NCI-H2227 (cell line): ENCODE results near the gene UTS2R.
"Not testable (repeated sequence)": the region's sequence is repeated elsewhere in the genome, so short reads cannot be mapped to it uniquely, and the experiment has no call there.

Source experiments
- DNase-seq: peaks from one replicate; lab custom pipeline; 2025; ENCODE audit not compliant: unreplicated experiment; lab: John Stamatoyannopoulos, UW

Gene UTS2R

DNA sequence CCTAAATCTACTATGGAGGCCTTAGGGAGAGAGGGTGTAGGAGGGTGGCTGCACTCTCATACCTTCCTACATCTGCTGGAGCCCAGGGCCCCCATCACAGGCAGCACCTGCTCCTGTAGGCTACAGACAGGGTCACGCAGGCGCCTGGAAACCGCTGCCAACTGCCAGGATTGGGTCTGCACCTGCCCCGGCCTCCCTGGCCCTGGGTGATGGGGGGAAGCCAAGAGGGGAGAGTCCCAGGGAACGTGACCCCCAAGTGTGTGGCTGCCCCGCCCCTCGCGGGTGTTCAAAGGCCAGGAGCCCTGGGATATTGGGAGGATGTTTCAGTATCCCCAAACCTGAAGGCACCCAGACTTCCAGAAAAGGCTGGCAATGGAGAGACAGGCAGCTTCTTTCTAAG, 18.1 kb upstream of the UTS2R start:
- no peak for DNase-seq

DNA sequence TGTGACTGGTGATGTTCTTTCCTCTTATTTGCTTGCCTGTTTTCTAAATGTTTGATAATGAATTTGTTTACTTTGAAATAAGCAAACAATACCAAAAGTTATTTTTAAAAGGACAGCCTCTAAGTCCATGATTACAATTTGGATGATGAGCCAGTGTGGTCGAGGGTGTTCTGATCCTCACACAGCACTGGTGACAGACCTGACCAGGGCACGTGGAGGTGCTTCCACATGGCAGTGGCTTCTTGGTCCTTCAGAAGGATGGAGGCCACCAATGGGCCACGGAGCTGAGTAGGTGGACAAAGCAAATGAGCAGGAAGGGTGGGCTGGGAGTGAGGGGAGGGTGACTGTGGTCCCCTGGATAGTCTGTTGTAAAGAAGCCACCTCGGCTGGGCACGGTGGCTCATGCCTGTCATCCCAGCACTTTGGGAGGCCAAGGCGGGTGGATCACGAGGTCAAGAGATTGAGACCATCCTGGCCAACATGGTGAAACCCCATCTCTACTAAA, 16.7 kb upstream of the UTS2R start:
- no peak for DNase-seq

DNA sequence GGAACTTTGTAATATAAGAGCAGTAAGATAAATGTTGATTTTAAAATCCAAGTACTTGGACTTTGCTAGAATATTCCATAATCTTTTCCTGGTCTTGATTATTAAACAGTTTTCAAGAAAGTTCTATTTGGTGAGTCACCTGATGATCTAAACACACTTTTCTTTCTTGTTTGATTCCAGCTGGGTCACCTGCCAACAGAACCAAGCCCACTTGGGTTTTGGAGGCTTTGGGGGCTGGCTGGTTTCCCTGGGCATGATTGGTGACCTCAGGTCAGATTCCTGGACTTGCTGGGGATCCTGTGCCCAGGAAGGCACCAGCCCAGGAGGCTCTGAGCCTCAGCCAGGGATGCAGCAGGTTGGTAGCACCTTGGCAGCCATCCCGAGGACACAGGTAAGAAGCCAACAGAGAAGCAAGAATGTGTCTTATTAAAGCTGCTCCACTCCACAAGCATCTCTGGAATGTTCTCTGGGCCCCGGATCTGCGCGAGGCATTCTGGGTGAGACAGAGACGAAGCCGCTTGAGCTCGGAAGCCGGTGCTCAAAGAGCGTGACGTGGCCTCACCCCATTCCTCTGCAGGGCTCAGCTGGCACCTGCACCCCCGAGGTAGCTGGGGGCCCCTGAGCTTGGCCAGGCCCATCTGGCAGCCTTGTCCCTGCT, 15.7 kb upstream of the UTS2R start:
- DNase-seq: no peak

DNA sequence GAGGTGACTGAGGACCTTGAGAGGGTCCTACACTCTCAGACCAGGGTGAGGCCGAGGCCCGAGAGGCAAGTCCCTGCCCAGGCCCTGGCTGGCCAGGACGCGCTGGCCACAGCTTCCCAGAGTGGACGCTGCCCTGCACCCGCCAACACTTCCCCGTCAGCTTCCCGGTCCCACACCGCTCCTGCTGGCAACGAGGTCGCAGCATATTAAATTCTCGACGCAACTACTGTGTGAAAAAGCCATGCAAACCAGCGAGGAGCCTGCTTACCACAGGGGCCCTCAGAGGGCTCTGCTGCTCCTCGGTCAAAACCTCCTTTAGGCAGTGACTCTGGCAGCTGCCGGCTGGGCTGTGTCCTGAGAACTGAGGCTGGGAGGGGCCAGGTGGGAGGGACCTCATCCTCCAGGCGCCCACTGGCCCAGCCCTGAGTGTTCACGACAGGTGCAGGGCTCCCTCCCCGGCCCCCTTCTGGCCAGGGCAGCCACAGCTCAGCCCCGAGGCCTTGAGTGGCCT, 14.7 kb upstream of the UTS2R start:
- DNase-seq: peak; percentile 33

DNA sequence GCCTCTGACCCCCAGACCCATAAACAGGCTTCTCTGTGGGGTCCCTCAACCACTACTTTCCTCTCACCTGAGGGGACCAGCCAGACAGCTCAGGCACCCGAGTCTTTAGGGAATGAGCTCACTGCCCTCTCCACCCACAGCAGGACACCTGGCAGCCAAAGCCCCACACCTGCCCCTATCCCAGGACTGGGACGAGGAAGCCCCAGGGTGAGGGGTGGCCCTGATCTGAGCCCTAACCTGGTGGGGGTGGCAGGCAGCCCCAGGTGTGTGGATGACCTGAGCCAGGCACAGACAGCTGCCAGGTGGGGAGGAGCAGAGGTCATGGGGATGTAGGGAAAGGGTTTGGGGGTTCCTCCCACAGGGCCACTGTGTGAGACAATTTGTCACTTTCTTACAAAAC, 14.2 kb upstream of the UTS2R start:
- no peak for DNase-seq

DNA sequence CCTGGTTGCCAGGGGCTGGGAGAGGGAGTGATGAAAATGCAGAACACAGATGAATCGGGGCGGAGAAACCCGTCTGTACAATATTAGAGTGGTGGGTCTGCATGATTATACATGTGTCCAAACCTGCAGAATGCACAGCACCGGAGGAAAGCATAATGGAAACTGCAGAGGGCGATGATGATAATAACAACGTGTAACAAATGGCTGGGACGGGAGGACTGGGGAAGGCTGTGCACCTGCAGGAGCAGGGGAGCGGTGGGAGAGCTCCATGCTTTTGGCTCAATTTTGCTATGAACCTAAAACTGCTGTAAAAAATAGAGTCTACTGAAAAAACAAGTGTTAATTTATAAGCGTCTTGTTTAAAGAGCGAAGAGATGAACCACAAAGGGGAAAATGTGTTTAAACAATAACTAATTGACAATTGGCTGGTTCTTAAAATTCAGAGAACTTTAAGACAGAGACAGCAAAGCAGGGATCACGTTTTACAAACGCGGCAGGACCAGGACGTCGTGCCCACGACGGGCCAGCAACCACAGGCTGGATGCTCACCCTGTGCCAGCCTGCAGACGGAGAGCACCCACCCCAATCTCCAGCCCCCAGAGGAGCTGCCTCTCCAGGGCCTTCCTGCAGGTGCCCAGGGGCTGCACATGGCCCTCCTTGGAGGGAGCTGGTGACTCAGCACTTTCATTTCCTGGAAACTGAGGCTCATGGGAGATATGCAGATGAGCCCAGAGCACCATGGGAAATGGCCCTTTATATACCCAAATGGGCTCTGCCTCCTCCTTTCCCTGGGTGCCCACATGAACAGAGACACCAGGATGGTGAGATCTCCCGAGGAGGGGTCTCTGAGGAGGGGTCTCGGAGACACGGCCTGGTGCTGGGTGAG, 12.9 kb upstream of the UTS2R start, which contains the start of gene TEX19:
TEX19 (plus strand) TSS at position 783 of the 886 bp plus-strand sequence. CDS start 2,904 bp downstream, outside the sequence.
- peak; percentile 75 for DNase-seq

DNA sequence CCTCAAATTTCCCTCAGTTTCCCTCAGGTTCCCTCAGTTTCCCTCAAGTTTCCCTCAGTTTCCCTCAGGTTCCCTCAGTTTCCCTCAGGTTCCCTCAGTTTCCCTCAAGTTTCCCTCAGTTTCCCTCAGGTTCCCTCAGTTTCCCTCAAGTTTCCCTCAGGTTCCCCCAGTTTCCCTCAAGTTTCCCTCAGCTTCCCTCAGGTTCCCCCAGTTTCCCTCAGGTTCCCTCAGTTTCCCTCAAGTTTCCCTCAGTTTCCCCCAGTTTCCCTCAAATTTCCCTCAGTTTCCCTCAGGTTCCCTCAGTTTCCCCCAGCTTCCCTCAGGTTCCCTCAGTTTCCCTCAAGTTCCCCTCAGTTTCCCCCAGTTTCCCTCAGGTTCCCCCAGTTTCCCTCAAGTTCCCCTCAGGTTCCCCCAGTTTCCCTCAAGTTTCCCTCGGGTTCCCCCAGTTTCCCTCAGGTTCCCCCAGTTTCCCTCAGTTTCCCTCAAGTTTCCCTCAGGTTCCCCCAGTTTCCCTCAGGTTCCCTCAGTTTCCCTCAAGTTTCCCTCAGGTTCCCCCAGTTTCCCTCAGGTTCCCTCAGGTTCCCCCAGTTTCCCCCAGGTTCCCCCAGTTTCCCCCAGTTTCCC, 12.0 kb upstream of the UTS2R start:
- DNase-seq: not testable (repeated sequence)

DNA sequence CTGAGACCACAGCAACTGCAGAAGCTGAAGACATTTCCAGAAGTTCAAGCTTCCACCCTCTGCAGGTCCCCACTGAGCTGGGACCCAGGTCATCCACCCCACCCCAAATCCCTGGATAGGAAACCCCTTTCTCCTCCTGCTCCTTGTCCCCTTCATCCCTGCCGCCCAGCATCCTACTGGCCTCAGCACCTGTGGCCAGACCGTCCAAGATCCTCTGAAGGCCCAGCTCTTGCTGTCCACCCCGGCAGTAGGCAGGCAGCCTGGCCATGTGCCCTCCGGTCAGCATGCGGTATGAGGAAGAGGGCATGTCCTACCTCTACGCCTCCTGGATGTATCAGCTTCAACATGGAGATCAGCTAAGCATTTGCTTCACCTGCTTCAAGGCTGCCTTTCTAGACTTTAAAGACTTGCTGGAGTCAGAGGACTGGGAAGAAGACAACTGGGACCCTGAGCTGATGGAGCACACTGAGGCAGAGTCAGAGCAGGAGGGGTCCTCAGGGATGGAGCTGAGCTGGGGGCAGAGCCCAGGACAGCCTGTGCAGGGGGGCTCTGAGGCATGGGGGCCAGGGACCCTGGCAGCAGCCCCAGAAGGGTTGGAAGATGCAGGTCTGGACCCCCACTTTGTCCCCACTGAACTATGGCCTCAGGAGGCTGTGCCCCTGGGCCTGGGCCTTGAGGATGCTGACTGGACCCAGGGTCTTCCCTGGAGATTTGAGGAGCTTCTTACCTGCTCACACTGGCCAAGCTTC, 9.5 kb upstream of the UTS2R start:
- DNase-seq: no peak

DNA sequence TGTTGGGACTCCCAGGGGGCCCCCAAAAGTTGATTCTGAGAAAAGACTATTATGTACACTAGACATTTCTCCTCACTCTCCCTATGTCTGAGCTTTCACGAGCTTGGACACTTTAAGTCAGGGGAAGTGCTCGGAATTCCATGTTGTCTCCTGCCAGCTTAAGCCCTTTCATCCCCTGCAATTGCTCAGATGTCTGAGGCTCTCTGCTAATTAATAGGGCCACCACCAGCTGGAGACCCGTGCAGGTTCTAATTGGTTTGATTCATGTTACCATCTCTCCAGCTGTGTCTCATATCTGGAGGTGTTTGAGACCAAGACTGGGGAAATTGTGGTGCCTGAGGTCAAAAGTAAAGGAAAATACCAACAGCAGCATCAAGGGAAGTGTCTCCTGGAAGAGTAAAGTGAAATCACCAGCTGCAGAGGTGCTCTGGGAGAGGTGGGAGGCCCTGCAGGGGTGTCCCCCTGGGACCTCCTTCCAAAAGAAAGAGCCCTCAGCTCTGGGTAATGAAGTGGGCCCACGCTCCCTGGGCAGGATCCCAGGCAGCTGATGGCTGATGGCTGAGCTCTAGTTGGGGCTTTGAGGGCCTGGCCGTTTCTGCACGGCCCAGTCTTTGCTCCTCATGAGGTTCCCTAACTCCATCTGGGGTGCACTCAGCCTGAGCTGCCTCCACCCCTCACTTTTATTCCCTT, 5.8 kb upstream of the UTS2R start:
- no peak for DNase-seq

DNA sequence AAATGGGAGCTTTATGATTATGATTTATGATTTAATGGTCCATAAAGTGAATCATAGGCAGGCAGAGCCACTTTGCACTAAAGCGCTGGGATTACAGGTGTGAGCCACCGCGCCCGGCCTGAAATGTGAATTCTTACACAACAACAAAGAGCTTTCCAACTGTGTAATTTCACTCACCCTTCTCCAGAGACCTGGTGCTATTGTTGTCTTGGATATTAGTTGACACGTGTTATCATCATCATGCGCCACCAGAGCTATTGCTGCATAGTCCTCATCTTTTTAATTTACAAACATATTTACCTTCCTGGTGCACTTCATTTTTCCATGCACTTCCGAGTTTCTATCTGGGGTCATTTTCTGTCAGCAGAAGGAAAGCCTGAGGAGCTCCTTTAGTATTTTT, 4.8 kb upstream of the UTS2R start:
- peak; percentile 77 for DNase-seq

DNA sequence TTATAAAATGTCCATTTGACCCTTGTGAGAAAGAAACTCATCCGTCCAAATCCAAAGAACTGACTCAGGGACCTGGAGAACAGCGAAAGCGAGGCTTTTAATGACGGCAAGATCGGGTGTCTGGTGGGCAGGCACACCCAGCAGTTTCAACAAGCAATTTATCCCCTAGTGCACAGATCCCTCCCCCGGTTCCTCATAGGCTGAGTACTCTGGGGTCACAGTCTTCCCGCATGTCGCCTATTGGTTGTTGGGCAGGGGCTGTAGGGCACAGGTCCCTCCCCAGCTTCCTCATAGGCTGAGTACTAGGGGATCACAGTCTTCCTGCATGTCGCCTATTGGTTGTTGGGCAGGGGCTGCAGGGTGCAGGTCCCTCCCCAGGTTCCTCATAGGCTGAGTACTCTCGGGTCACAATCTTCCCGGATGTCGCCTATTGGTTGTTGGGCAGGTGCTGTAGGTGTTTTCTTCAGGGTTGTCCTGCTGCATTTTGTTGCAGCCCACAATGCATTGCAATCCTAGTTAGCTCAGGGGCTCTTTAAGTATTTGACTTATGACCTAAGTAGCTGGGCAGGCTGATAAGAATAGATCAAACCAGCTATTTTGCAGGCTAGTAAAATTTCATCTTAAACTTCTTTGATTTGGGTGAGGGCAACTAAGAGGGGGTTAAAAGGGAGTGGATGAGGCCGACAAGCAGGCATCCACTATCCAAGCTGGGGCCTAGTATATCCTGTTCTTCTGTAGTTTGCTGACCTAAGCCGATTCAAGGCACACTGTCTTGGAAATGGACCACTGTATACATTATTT, 3.6 kb upstream of the UTS2R start:
- peak; percentile 75 for DNase-seq

DNA sequence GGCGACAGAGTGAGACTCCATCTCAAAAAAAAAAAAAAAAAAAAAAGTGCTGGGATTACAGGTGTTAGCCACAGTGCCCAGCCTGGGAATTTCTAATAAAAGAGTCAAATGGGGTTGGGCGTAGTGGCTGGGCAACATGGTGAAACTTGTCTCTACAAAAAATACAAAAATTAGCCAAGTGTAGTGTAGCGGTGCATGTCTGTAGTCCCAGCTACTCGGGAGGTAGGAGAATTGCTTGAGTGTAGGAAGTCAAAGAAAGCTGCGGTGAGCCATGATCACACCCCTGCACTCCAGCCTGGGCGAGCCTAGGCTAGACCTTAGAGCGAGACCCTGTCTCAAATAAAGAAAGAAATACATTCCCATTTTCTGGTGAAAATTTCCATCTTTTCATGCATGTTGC, 2.4 kb upstream of the UTS2R start:
- DNase-seq: no peak

DNA sequence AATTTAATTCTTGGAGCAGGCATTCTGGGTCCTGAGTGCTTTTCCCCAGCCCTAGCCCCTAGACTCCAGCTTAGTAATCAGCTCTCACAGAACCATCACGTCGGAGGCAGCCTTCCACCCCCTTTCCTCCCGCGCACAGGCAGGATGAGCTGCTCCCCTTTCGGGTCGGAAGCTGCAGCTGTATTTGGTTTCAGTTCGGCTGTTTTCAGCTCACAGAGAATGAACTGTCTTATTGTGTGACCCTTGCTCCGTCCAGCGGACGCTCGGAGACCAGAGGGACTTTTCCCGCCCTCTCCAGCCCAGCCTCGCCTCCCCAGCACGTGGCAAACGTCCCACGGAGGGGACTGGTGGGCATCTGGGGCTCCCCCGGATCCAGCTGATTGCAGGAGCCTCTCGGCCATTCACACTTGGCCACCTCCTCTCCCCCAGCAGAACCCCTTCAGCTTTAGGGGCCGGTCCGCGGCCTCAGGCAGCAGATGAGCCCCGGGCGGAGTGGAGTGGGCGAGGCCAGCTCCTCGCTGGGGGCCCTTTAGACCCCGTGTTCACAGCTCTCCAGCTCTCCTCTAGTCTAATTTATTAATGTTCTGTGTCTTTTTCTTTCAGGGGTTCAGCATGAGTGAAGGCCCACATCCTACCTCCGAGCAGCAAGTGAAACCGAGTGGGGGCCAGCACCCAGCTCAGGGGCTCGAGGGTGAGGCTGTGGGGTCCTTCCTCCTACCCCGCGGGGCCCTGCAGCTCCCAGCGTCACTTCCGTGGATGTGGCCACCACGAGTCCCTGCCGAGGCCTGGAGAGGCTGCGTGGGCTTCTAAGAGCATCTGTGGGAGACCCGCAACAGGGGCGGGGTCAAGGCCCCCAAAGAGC, 863 bp upstream of the UTS2R start:
- no peak for DNase-seq

DNA sequence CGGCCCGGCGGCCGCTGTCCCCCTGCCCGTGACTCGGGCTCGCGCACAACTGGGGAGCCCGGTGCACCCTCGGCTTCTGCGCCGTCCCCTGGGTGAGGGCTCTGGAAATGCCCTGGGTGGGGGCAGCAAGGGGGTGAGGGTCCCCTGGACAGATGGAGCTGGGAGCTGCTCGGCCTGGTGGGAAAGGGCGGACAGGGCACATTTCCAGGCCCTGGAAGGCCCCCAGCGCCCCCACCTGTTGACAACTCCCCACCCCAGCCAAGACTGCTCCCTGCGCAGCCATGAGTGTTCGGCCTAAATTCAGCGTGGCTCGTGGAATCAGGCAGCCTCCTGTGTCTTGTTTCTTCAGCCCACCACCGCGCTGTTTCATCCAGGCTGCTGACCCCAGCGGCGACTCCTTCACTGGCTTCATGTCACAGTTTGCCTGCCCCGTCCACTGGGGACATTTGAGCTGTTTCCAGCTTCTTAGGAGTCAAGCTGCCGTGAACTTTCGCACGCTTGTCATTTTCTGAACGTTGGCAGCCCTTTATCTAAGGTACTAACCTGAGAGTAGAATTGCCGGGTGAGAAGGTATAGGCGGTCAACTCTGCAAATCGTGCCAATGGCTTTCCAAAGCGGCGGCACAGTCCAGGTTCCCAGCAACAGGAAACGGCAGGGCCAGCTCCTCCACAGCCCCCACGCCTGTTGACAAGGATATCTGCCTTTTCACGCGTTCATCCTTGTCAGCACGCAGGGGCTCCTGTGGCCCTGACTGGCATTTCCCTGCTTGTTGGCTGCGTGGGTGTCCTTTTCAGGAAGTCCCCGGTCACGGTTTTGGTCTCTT, 895 bp downstream of the UTS2R start:
- DNase-seq: no peak

DNA sequence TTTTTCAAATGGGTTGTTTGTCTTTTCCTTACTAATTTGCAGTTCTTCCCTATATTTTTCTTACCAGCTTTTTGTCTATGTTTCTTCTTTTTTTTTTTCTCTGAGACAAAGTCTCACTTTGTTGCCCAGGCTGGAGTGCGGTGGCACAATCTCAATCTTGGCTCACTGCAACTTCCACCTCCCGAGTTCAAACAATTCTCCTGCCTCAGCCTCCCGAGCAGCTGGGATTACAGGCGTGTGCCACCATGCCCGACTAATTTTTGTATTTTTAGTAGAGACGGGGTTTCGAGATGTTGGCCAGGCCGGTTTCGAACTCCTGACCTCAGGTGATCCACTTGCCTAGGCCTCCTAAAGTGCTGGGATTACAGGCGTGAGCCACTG, 1.5 kb downstream of the UTS2R start:
- not testable (repeated sequence) for DNase-seq

DNA sequence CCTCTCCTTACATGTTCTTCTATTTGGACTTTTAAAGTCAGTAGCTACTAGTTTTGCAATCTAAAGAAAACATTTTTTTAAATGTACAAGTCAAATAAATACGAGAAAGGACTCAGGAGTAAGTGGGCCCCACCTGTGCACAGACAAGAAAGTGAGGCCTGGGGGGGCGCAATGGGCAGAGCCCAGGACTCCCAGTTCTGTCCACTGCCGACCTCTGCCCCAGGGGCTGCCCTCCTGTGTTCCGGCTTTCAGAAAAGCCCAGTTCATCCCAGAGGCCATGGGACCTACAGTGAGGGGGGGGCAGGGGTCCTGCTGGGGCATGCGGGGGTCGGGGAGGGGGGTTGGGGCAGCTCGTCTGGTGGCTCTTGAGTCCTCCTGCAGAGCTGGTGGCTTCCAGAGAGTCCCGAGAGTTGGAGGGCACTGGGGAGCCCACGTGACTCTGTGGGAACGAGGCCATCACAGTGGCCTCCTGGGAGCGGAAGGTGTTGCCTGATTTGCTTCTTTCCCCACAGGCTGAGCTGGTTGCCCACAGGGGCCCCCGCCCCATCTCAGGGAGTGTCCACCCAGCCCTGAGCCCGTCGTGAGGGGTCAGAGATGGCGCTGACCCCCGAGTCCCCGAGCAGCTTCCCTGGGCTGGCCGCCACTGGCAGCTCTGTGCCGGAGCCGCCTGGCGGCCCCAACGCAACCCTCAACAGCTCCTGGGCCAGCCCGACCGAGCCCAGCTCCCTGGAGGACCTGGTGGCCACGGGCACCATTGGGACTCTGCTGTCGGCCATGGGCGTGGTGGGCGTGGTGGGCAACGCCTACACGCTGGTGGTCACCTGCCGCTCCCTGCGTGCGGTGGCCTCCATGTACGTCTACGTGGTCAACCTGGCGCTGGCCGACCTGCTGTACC, 2.4 kb downstream of the UTS2R start:
- DNase-seq: no peak
